Astrocyte of the hippocampus (primary cell): ENCODE data around the gene RAI1.

ENCODE experiments used
- DNase-seq: peaks from one replicate; pipeline ENCODE4 v3.0.0; 2011; ENCODE audit warnings: low read depth, low spot score

RAI1 gene

GRCh38 chr17:17698371-17698770 is 17.1 kb downstream of the RAI1 start:
- DNase-seq, result no peak

GRCh38 chr17:17698869-17699351 is 17.7 kb downstream of the RAI1 start:
- DNase-seq, result peak; percentile 74

- no peak for DNase-seq
Observed at GRCh38 chr17:17699491-17699890, 18.2 kb downstream of the RAI1 start.

- DNase-seq, result no peak
Observed at GRCh38 chr17:17700251-17700969, 19.2 kb downstream of the RAI1 start.

DNA sequence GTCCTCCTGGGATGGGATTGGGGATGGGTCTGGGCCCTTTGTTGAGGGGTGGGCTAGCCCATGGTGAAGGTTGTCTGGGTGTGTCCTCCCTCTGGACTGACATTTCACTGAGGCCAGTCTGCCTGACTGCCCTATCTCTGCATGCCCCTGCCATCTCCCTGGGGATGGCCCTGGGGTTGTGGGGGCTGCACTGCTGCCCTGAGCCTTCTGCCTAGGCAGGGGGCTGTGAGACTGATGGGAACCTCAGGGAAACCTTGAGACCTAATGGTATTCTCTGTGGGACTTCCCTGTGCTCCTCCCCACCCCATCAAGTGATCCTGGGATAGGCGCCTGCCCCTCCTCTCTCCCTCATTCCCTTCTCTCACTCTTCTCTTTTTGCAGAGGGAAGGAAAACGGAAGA is 19.9 kb downstream of the RAI1 start:
- no peak for DNase-seq

DNA sequence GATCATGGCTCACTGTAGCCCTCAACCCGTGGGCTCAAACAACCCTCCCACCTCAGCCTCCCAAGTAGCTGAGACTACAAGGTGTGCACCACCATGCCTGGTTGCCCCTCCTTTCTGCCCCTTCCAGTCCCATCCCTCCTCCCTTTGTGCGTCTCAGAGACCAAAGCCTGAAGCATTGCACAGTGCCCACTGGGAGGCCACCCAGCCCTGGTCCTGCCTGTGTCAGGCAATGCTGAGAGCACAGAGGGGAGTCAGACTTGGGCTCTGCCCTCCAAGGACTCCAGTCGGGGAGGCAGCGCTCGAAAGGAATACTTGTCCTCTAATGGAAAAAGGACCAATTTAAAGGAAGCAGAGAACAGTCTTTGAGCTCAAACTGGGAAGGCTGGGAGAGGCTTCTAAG is 20.4 kb downstream of the RAI1 start:
- DNase-seq, result no peak

DNA sequence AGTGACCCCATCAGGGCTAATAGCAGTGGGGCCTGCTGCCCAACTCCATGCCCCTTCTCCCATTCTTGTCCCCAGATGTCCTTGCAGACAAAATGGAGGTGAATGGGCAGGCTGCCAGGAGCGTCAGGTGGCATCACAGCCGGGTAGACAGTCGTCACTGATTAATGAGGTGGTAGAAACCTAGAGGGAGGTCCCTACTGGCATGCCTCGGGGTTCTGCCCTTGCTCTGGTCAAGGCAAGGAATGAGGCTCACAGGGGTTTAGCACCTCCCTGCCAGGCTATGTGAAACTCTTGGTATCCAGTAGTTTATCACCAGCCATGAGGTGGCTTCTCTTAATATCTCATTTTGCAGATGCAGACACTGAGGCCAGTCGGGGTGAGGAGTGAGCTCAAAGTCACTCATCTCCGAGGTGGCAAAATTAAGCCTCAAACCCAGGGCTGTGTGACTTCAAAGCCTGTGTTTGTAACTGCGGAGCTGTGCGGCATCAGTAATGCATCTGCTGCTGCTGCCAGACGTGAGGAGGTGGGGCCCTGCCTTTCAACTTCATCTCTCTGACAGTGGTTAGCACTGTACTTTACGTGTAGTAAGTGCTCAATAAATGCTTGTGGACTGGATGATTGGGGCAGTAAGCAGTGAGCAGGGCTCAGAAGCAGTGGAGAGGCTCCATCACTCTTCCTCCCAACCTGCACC is 21.3 kb downstream of the RAI1 start:
- DNase-seq, result no peak

DNA sequence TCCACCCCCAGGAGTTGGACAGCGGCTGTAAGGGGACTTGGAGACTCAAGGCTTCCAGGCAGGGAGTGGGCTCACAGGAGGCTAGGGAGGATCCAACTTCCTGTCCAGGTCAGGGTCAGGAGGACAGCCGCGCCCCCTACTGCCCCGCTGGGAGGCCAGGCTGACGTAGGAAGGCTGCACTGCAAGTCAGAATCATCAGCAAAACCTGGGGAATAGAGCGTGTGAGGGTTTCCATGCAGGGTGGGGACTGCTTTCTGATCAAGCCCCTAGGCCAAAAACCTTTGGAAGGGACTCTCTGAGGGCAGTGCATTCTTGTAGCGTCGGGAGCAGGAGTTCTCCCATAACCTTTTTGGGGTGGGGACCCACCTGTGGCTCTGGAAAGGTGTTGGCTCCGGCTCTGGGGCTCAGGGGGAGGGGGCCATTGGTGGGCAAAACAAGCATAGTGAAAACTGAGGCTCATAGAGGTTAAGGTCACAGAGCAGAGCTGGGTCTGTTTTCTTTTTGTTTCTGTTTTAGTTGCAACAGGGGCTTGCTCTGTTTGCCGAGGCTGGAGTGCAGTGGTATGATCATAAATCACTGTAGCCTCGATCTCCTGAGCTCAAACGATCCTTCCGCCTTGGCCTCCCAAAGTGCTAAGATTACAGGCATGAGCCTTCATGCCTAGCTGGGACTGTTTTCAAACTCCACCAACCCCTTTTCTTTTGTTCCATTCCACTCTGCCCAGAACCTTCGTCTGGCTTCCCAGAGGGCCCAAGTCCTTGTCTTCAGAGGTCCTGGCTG is 22.1 kb downstream of the RAI1 start:
- DNase-seq, result no peak

DNA sequence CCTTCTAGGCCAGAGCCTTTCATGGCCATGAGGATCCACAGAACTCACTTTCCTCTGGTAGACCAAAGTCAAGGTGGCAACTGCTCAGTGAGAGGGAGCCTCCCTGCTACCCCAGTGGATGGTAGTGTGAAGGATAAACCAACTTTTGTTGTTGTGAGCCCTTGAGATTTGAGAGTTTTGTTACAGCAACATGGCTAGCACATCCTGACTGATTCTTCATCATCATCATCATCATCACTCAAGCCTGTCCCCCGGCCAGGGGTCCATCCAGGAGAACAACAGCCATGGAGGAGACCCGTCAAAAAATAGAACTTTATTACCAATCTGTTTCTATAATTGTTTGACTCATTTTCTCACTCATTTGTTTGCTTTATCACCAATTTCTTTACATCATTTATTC is 23.7 kb downstream of the RAI1 start:
- no peak for DNase-seq

DNA sequence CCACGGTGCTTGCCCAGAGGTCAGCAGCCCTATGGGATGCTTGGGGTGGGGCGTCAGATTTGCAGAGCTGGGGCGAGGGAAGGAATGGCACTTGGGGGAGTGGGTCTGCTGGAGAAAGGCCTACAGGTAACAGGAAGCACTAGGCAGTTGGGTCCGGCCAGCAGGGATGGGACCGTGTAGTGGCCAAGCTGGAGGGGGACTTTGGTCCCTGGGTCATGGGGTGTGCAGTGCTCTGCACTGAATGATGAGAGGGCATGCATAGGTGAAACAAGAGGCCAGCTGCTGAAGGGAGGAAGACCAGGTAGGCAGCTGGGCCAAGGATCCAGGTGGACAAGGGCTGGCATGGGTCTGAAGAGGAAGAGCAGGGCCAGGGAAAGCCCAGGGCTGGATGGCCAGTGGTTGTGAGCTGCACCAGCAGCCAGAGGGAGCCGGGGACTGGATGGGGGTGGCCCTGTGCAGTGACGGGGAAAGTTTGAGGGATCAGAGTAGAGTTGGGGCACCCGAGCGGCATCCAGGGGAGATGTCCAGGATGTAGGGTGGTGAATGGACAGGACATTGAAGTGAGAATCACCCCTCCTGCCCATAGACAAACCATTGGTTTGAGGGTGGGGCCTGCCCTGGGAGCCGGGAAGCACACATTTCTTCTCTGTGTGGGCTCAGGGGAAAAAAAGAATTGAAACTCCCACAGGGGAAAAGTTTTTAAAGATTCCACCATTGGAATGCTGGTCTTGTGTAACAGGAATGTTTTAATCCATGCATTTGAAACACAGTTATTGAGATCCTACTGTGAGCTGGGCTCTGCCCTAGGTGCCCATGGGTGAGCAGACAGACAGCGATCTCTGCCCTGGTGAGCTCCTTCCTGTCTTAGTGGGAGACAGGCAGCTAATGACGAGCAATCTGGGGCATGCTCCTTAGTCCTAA is 25.1 kb downstream of the RAI1 start:
- no peak for DNase-seq

DNA sequence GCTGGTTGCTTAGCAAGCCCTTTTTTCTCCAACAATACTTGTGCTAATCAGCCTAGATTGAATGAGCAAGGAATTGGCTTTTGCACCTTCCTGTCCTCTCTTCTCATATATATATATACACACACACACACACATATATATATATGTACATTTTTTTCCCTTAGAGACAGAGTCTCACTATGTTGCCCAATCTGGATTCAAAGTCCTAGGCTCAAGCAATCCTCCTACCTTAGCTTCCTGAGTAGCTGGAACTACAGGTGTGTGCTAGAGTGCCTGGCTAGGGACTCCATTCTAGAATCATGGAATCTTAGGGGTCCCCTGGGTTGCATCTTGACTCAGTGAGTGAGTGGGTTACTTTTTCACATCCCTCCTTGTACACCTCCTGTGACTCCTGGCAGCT is 27.0 kb downstream of the RAI1 start:
- no peak for DNase-seq

- no peak for DNase-seq
Observed at GRCh38 chr17:17708816-17709215, 27.6 kb downstream of the RAI1 start.

GRCh38 chr17:17709815-17710321 is 28.6 kb downstream of the RAI1 start:
- no peak for DNase-seq

DNA sequence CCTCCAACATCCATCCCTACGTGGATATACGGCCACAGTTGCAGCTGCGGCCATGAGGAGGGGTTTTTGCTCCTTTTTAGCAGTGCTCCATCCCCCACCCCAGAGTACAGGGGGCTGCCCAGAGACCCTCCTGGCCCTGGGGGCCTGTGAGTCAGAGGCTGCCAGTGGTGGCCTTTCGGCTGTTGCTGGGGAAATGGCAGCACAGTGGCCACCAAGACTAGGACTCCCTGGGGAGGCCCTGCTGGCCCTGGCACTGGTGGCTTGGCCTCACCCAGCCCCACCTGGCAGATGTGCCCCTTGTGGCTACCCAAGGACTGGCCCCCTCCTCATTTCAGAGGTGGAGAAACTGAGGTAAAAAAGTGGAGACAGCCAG is 29.1 kb downstream of the RAI1 start:
- no peak for DNase-seq

DNA sequence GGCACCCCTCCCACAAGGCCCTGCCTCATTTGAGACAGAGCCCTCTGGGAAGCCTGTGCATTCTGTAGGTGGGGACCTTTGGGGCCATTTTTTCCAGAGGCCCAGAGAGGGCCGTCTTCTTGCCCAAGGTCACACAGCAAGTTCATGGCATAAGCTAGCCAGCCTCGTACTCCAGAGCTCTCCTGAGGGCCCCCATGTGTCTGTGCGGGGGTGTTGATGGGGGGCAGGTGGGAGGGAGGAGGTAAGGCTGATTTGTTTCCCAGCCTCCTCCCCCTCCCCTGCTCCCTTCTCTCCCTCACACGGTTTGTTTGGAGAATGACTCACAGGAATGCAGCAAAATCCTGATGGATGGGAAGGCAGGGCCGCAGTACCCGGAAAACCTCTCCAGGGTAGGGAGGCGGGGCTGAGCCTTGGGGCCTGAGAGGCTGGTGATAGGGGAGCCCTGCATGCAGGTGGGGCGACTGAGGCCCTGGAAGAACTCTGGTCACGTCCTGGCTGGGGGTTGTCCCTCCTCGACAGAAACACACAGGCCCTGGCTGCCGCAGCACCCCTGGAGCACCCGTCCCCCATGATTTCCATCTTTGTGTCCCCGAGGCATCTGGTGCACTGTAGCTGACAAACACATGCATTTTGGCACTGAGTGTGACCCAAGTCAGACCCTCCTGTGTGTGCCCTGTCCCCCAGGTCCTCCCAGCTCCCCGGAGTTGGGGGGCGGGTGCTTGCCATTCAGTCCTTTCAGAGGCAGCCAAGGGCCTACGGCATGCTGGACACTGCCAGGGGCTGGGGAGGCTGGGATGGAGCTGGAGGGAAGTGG is 29.7 kb downstream of the RAI1 start:
- DNase-seq, result peak; percentile 96

GRCh38 chr17:17711641-17712162 is 30.4 kb downstream of the RAI1 start:
- peak; percentile 50 for DNase-seq

DNA sequence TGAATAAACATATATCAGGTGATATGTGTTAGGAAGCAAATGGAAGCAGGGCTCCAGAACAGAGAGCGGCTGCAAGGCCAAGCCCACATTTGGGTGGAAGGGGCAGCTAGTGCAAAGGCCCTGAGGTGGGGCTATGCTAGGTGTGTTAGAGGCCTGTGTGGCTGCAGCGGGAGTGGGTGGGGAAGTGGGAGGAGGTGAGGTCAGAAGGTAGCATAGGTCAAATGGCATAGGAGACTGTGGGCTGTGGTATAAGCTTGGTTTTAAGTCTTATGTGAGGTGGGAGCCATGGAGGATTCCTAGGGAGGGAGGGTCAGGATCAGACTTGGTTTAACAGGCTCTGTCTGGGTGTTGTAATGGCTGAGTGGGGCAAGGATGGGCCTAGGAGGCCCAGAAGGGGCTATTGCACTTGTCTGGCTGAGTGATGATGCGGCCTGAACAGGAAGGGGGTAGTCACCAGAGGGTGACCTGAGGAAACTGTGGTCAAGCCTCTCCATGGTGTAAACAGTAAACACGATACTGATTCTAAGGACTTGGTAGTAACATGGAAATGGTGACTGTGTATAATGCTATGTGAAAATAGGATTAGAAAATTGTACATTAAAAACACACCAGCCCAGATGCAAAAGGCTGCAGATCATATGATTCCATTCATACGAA is 31.1 kb downstream of the RAI1 start:
- peak; percentile 47 for DNase-seq

GRCh38 chr17:17713839-17714238 is 32.6 kb downstream of the RAI1 start:
- peak; percentile 66 for DNase-seq

- no peak for DNase-seq
Observed at GRCh38 chr17:17714261-17714866, 33.1 kb downstream of the RAI1 start.
